Measurements from ENCODE around the gene HPCAL1. TPM values are rescaled to one million over a fixed set of nuclear protein-coding genes. Genes with fewer than 3 reads are reported as not detected.

HPCAL1 gene
- total RNA-seq, 1 donor from 2014 or later: 12.3 TPM

DNA sequence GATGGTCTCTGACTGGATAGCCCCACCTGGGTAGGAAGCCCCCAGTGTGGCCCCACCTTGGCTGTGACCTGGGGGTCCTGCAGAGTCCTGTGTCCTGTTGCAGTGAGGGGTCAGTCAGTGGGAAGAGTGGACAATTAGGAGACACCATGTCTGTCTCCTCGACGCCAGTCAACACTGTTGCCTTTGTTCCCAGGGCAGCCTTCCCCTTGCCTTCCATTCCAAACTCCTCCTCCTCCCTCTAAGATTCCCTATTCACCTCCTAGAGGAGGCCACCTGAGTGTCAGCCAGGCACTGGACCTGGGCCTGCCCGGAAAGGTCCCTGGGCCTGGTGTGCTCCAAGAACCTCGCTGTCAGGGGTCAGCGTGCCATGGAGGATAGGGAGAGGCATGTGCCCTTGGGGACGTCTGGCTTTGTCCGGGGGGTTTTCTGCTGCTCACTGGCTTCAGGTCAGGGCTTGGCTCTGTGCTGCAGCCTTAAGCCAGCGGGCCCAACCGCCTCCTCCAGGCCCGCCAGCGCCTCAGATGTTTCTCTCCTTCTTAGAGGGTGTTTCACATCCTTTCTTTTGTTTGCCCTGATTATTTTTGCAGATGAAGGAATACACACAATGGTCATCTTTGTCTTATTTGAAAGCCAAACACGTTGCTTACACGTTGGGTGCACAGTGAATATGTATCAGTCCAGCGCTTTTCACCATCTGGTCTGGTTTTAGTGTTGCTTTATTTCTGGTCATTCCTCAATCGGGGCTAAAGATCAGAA, 68.9 kb downstream of the HPCAL1 start:
- no peak overlapping the region for H3K4me3 Mint-ChIP-seq (ENCODE audit: unreplicated experiment)
- no peaks in the 10 kb centered on the region for H3K36me3 ChIP-seq (ENCODE audit: insufficient read depth, low read length)
- no peaks in the 10 kb centered on the region for H3K4me1 ChIP-seq (ENCODE audit: insufficient read depth, low read length)
- no peak overlapping the region for H3K27ac ChIP-seq (ENCODE audit: low read depth, low read length)
- H2AFZ ChIP-seq (ENCODE audit: low read depth, low read length): no peak overlapping the region
- H3K4me1 Mint-ChIP-seq (ENCODE audit: low read depth, unreplicated experiment): no peaks in the 10 kb centered on the region
- H3K27me3 ChIP-seq (ENCODE audit: insufficient read depth, low read length): no peaks in the 10 kb centered on the region
- no peak overlapping the region for H3K9ac ChIP-seq (ENCODE audit: low read length)
- H3K36me3 Mint-ChIP-seq (ENCODE audit: low read depth, unreplicated experiment): peaks cover 5% of the 10 kb centered on the region
- FAIRE-seq (no peak), DNase-seq (ENCODE audit: low read depth) (no peak)
- no peak overlapping the region for H3K27ac Mint-ChIP-seq (ENCODE audit: unreplicated experiment)
- no peaks in the 10 kb centered on the region for H3K9me3 Mint-ChIP-seq (ENCODE audit: unreplicated experiment)
- peaks cover 24% of the 10 kb centered on the region for H3K27me3 Mint-ChIP-seq (ENCODE audit: low read depth, unreplicated experiment)
- H3K4me2 ChIP-seq (ENCODE audit: low read length): no peak overlapping the region
- no peak overlapping the region for H3K4me3 ChIP-seq (ENCODE audit: insufficient read depth, low read depth, low read length)
- peaks cover 23% of the 10 kb centered on the region for H3K79me2 ChIP-seq (ENCODE audit: insufficient read depth, low read length)
- no peaks in the 10 kb centered on the region for H3K9me3 ChIP-seq (ENCODE audit: insufficient read depth, low read depth, low read length)
- TF ChIP-seq, protein P1, sequence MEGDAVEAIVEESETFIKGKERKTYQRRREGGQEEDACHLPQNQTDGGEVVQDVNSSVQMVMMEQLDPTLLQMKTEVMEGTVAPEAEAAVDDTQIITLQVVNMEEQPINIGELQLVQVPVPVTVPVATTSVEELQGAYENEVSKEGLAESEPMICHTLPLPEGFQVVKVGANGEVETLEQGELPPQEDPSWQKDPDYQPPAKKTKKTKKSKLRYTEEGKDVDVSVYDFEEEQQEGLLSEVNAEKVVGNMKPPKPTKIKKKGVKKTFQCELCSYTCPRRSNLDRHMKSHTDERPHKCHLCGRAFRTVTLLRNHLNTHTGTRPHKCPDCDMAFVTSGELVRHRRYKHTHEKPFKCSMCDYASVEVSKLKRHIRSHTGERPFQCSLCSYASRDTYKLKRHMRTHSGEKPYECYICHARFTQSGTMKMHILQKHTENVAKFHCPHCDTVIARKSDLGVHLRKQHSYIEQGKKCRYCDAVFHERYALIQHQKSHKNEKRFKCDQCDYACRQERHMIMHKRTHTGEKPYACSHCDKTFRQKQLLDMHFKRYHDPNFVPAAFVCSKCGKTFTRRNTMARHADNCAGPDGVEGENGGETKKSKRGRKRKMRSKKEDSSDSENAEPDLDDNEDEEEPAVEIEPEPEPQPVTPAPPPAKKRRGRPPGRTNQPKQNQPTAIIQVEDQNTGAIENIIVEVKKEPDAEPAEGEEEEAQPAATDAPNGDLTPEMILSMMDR (IDR thresholded peaks at IDR 0.05; ENCODE audit: insufficient read depth, low read depth, low read length): no peak
- no peak for TF ChIP-seq EZH2 (IDR thresholded peaks at IDR 0.05; ENCODE audit: insufficient read depth, low read length)
- peaks cover 46% of the 10 kb centered on the region for H4K20me1 ChIP-seq (ENCODE audit: insufficient read depth, low read length)

DNA sequence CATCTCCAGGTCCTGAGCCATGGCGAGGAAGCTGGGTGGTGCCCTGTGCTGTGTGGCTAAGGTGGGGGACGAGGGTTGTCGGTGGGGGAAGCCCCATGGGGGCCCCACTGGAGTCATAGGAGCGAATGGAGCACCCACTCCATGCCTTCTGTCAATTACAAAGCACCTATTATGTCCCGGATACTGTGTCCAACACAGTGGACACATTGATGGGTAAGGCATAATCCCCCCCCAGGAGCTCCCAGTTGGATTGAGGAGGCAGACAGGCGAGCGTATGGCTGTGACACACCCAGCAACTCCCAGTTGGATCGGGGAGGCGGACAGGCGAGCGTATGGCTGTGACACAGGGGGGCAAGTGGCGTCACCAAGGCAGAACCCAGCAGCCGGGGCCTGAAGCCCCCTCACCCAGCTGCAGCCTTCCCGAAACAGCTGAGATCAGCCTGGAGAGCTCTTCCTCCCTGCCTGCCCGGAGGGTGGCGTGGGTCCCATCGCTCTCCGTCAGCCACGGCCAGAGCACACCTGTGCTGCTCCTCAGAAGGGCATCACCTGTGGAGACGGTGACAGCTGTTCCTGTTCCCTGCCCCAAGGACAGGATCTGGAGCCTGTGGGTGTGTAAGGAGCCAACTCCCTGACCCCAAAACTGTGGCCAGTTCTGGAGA, 69.6 kb downstream of the HPCAL1 start:
- no peaks in the 10 kb centered on the region for H3K9me3 Mint-ChIP-seq (ENCODE audit: unreplicated experiment)
- Histone ChIP-seq H3K36me3 (ENCODE audit: insufficient read depth, low read length) (no peaks in the 10 kb centered on the region), H3K79me2 (ENCODE audit: insufficient read depth, low read length) (peaks cover 23% of the 10 kb centered on the region), H3K27ac (ENCODE audit: low read depth, low read length) (no peak overlapping the region), H3K4me1 (ENCODE audit: insufficient read depth, low read length) (no peaks in the 10 kb centered on the region), H3K27me3 (ENCODE audit: insufficient read depth, low read length) (no peaks in the 10 kb centered on the region), H2AFZ (ENCODE audit: low read depth, low read length) (no peak overlapping the region), H3K4me2 (ENCODE audit: low read length) (no peak overlapping the region), H3K9ac (ENCODE audit: low read length) (no peak overlapping the region), H3K9me3 (ENCODE audit: insufficient read depth, low read depth, low read length) (no peaks in the 10 kb centered on the region), H3K4me3 (ENCODE audit: insufficient read depth, low read depth, low read length) (no peak overlapping the region), H4K20me1 (ENCODE audit: insufficient read depth, low read length) (peaks cover 46% of the 10 kb centered on the region)
- H3K36me3 Mint-ChIP-seq (ENCODE audit: low read depth, unreplicated experiment): peaks cover 5% of the 10 kb centered on the region
- H3K4me3 Mint-ChIP-seq (ENCODE audit: unreplicated experiment): no peak overlapping the region
- no peaks in the 10 kb centered on the region for H3K4me1 Mint-ChIP-seq (ENCODE audit: low read depth, unreplicated experiment)
- no peak for TF ChIP-seq EZH2 (IDR thresholded peaks at IDR 0.05; ENCODE audit: insufficient read depth, low read length)
- TF ChIP-seq, protein P1 (IDR thresholded peaks at IDR 0.05; ENCODE audit: insufficient read depth, low read depth, low read length): no peak
- FAIRE-seq (no peak), DNase-seq (ENCODE audit: low read depth) (no peak)
- H3K27me3 Mint-ChIP-seq (ENCODE audit: low read depth, unreplicated experiment): peaks cover 17% of the 10 kb centered on the region
- H3K27ac Mint-ChIP-seq (ENCODE audit: unreplicated experiment): no peak overlapping the region

DNA sequence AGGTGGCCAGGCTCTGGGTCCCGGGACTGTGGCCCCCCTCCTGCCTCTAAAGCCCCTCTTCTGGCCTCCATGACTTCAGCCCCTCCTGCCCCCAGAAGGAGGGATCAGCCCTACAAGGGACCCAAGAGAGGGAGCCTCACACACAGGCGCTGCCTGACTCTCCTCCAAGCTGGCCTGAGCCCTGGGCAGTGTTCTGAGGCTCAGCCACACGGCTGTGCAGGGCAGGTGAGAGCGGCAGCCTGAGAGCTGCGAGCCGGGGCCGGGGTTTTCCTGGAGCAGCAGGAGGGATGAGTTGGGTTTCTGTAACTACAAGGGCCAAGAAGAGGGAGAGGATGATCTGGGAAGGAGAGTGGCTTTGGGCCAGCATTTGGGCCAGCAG, 70.1 kb downstream of the HPCAL1 start:
- H3K9ac ChIP-seq (ENCODE audit: low read length): no peak overlapping the region
- Mint-ChIP-seq H3K27ac (ENCODE audit: unreplicated experiment) (no peak overlapping the region), H3K4me1 (ENCODE audit: low read depth, unreplicated experiment) (no peaks in the 10 kb centered on the region), H3K4me3 (ENCODE audit: unreplicated experiment) (no peak overlapping the region), H3K9me3 (ENCODE audit: unreplicated experiment) (no peaks in the 10 kb centered on the region), H3K27me3 (ENCODE audit: low read depth, unreplicated experiment) (peaks cover 17% of the 10 kb centered on the region), H3K36me3 (ENCODE audit: low read depth, unreplicated experiment) (peaks cover 5% of the 10 kb centered on the region)
- no peaks in the 10 kb centered on the region for H3K4me1 ChIP-seq (ENCODE audit: insufficient read depth, low read length)
- H3K27ac ChIP-seq (ENCODE audit: low read depth, low read length): no peak overlapping the region
- no peak for FAIRE-seq
- peaks cover 42% of the 10 kb centered on the region for H4K20me1 ChIP-seq (ENCODE audit: insufficient read depth, low read length)
- peaks cover 21% of the 10 kb centered on the region for H3K79me2 ChIP-seq (ENCODE audit: insufficient read depth, low read length)
- TF ChIP-seq, protein P1 (IDR thresholded peaks at IDR 0.05; ENCODE audit: insufficient read depth, low read depth, low read length): no peak
- TF ChIP-seq EZH2 (IDR thresholded peaks at IDR 0.05; ENCODE audit: insufficient read depth, low read length): no peak
- no peaks in the 10 kb centered on the region for H3K9me3 ChIP-seq (ENCODE audit: insufficient read depth, low read depth, low read length)
- no peak overlapping the region for H2AFZ ChIP-seq (ENCODE audit: low read depth, low read length)
- no peak overlapping the region for H3K4me2 ChIP-seq (ENCODE audit: low read length)
- H3K4me3 ChIP-seq (ENCODE audit: insufficient read depth, low read depth, low read length): no peak overlapping the region
- H3K36me3 ChIP-seq (ENCODE audit: insufficient read depth, low read length): no peaks in the 10 kb centered on the region
- H3K27me3 ChIP-seq (ENCODE audit: insufficient read depth, low read length): no peaks in the 10 kb centered on the region
- no peak for DNase-seq (ENCODE audit: low read depth)
